GM23248 (cell line): ENCODE measurements around the gene MAT2B. TPM values are rescaled to one million over a fixed set of nuclear protein-coding genes. Genes with fewer than 3 reads are reported as not detected.

ENCODE experiments used
- DNase-seq: peaks from one replicate; pipeline ENCODE4 v3.0.0-alpha.2; 2015
- H2AFZ ChIP-seq: fragments of 200-600 bp; sonication (generic); 2 replicates; pipeline ENCODE4 v1.6.1; 2016; ENCODE audit warnings: antibody characterized with exemption
- H3F3A ChIP-seq: fragments of 200-600 bp; sonication (generic); 2 replicates; pipeline ENCODE4 v1.6.1; 2016; ENCODE audit warnings: mild to moderate bottlenecking, antibody characterized with exemption, mixed run types; ENCODE audit not compliant: insufficient read depth
- H3K27ac ChIP-seq: fragments of 200-600 bp; sonication (generic); 2 replicates; pipeline ENCODE4 v1.5.1; 2016; ENCODE audit warnings: mild to moderate bottlenecking
- H3K27me3 ChIP-seq: fragments of 200-600 bp; sonication (generic); replicated peaks from 2 replicates; pipeline ENCODE4 v1.6.1; 2016; ENCODE audit warnings: mild to moderate bottlenecking; ENCODE audit not compliant: insufficient read depth
- H3K36me3 ChIP-seq: fragments of 200-600 bp; sonication (generic); 2 replicates; pipeline ENCODE4 v1.6.1; 2016; ENCODE audit warnings: low read depth, mild to moderate bottlenecking
- H3K4me1 ChIP-seq: fragments of 200-600 bp; sonication (generic); 2 replicates; pipeline ENCODE4 v1.6.1; 2016; ENCODE audit warnings: mild to moderate bottlenecking; ENCODE audit not compliant: insufficient read depth
- H3K4me2 ChIP-seq: fragments of 200-600 bp; sonication (generic); one replicate; pipeline ENCODE4 v1.6.1; 2016; ENCODE audit warnings: mild to moderate bottlenecking; ENCODE audit not compliant: unreplicated experiment
- H3K4me3 ChIP-seq: fragments of 200-600 bp; sonication (generic); 2 replicates; pipeline ENCODE4 v1.5.1; 2016; ENCODE audit warnings: mild to moderate bottlenecking
- H3K79me2 ChIP-seq: fragments of 200-600 bp; sonication (generic); 2 replicates; pipeline ENCODE4 v1.6.1; 2016; ENCODE audit warnings: mild to moderate bottlenecking; ENCODE audit not compliant: insufficient read depth
- H3K9ac ChIP-seq: fragments of 200-600 bp; sonication (generic); 2 replicates; pipeline ENCODE4 v1.6.1; 2016; ENCODE audit warnings: mild to moderate bottlenecking
- H3K9me2 ChIP-seq: fragments of 200-600 bp; sonication (generic); 2 replicates; pipeline ENCODE4 v1.6.1; 2016; ENCODE audit warnings: mixed run types, mild to moderate bottlenecking, moderate library complexity; ENCODE audit not compliant: insufficient read depth
- H3K9me3 ChIP-seq: fragments of 200-600 bp; sonication (generic); one replicate; pipeline ENCODE4 v1.6.1; 2017; ENCODE audit warnings: low read depth
- H4K20me1 ChIP-seq: fragments of 200-600 bp; sonication (generic); 2 replicates; pipeline ENCODE4 v1.6.0; 2016; ENCODE audit not compliant: insufficient read depth
- EZH2 ChIP-seq: fragments of 200-600 bp; sonication (generic); IDR thresholded peaks from 2 replicates; pipeline ENCODE4 v1.6.1; 2018; ENCODE audit warnings: antibody characterized with exemption, mild to moderate bottlenecking; ENCODE audit not compliant: insufficient read depth, poor library complexity, severe bottlenecking
- EZH2phosphoT487 ChIP-seq: fragments of 200-600 bp; sonication (generic); IDR thresholded peaks from 2 replicates; pipeline ENCODE4 v1.6.1; 2018; ENCODE audit warnings: antibody characterized with exemption, moderate library complexity, mild to moderate bottlenecking, low read depth; ENCODE audit not compliant: insufficient read depth
- WGBS, 2 experiments: methylation state at CpG; one replicate each; pipeline ENCODE4 v1.1.6; 2015 to 2017; ENCODE audit warnings: low lambda C conversion rate in 2 of 2, low coverage in 1 of 2; ENCODE audit errors: missing lambda C conversion rate in 2 of 2; 5-methylcytosine and 5-hydroxymethylcytosine counted together
- in situ Hi-C: fragments of 300-500 bp; cut with MboI; formaldehyde crosslinking; loops from 2 replicates; pipeline ENCODE4 v1.15.0; 2020
- polyA plus RNA-seq: library from polyadenylated mRNA; unstranded; fragments of >200 nt; fragmentation: Nextera tagmentation; extraction: Ambion mirVana; gene quantifications from 2 replicates; pipeline ENCODE4 v1.2.1, GENCODE V29; 2016
- total RNA-seq: library from RNA; depleted of rRNA; stranded (reverse); fragments of >200 nt; shearing (Covaris generic); gene quantifications from 2 replicates; pipeline ENCODE4 v1.2.3, GENCODE V29; 2014; rRNA removed

The MAT2B gene
- total and polyA plus RNA-seq, 2 experiments from 2014 or later, result 63.1 to 95.5 TPM

GRCh38 chr5:163565931-163566608 is 60.7 kb downstream of the MAT2B start:
- Histone ChIP-seq H3K4me2 (peak overlapping the region; percentile 80), H3K9ac (no peak overlapping the region), H2AFZ (peak overlapping the region; percentile 77), H4K20me1 (no peaks in the 10 kb centered on the region), H3F3A (peaks cover 14% of the 10 kb centered on the region), H3K4me3 (peak overlapping the region; percentile 69), H3K27me3 (0 out of 2 replicates have a peak, but pooled peaks cover 3% of the 10 kb centered on the region), H3K9me2 (no peaks in the 10 kb centered on the region), H3K27ac (no peak overlapping the region), H3K79me2 (no peaks in the 10 kb centered on the region), H3K36me3 (no peaks in the 10 kb centered on the region), H3K9me3 (no peaks in the 10 kb centered on the region), H3K4me1 (peaks cover 27% of the 10 kb centered on the region)
- in situ Hi-C loops, result loop anchor here (10.0 to 25.0 kb wide), 3 partner anchors 446 to 1646 kb away; no protein-coding TSS in a partner anchor
- TF ChIP-seq EZH2 (no peak), EZH2phosphoT487 (no peak)
- peak; percentile 55 for DNase-seq
- WGBS, 2 experiments, result 15 to 19% methylated on average over 31 to 32 of the region's 32 CpGs

- Histone ChIP-seq H3K79me2 (no peaks in the 10 kb centered on the region), H3K27ac (no peak overlapping the region), H3K9me3 (no peaks in the 10 kb centered on the region), H3K9me2 (no peaks in the 10 kb centered on the region), H3K4me3 (no peak overlapping the region), H3K4me1 (peaks cover 31% of the 10 kb centered on the region), H2AFZ (no peak overlapping the region), H3K27me3 (no peaks in the 10 kb centered on the region), H3K4me2 (no peak overlapping the region), H3K9ac (no peak overlapping the region), H3K36me3 (no peaks in the 10 kb centered on the region), H3F3A (peaks cover 14% of the 10 kb centered on the region), H4K20me1 (no peaks in the 10 kb centered on the region)
- 63 to 71% methylated on average over 3 of the region's 3 CpGs for WGBS, 2 experiments
- no peak for DNase-seq
- no peak for TF ChIP-seq EZH2phosphoT487
- TF ChIP-seq EZH2, result no peak
- in situ Hi-C loops, result loop anchor here (10.0 to 25.0 kb wide), 3 partner anchors 446 to 1646 kb away; no protein-coding TSS in a partner anchor
These were observed 61.3 kb downstream of the MAT2B start for GRCh38 chr5:163566678-163567077.

- WGBS, 2 experiments, result 6 to 7% methylated on average over 1 of the region's 1 CpG
- Histone ChIP-seq H3K79me2 (no peaks in the 10 kb centered on the region), H3K36me3 (no peaks in the 10 kb centered on the region), H3K9me3 (no peaks in the 10 kb centered on the region), H3K27ac (no peak overlapping the region), H2AFZ (no peak overlapping the region), H3K9me2 (no peaks in the 10 kb centered on the region), H3K4me3 (no peak overlapping the region), H3K27me3 (no peaks in the 10 kb centered on the region), H3K9ac (no peak overlapping the region), H3K4me2 (no peak overlapping the region), H4K20me1 (no peaks in the 10 kb centered on the region), H3F3A (peaks cover 14% of the 10 kb centered on the region), H3K4me1 (peaks cover 43% of the 10 kb centered on the region)
- in situ Hi-C loops, result loop anchor here (10.0 to 25.0 kb wide), 3 partner anchors 444 to 1644 kb away; no protein-coding TSS in a partner anchor
- no peak for TF ChIP-seq EZH2phosphoT487
- TF ChIP-seq EZH2, result no peak
- DNase-seq, result peak; percentile 48
These were observed 62.4 kb downstream of the MAT2B start for GRCh38 chr5:163567811-163568210.

Other genes starting within 250 kb of the MAT2B start
- gene CCNG1, start 68.0 kb upstream of the MAT2B start, total RNA-seq, result 166 and 179 TPM in 2 replicates
- 101 and 106 TPM in 2 replicates for gene CCNG1, start 68.0 kb upstream of the MAT2B start, polyA plus RNA-seq
- gene NUDCD2, start 45.5 kb upstream of the MAT2B start, total RNA-seq, result 2.7 and 4.9 TPM in 2 replicates
- gene NUDCD2, start 45.5 kb upstream of the MAT2B start, polyA plus RNA-seq, result 57.8 and 59.0 TPM in 2 replicates
- gene HMMR, start 45.0 kb upstream of the MAT2B start, total RNA-seq, result 10.7 and 13.9 TPM in 2 replicates
- 16.4 and 16.8 TPM in 2 replicates for gene HMMR, start 45.0 kb upstream of the MAT2B start, polyA plus RNA-seq